ENCODE data around the gene CYP21A2. TPM values are rescaled to one million over a fixed set of nuclear protein-coding genes. Genes with fewer than 3 reads are reported as not detected.

CYP21A2 gene
- total and polyA plus RNA-seq, 2 donors (not counting 1 experiment from before 2014, with no cell fraction given): not detected

GRCh38 chr6:32068867-32069266 is 30.7 kb downstream of the CYP21A2 start:
- Histone ChIP-seq H2AFZ (ENCODE audit: low read length) (no peak overlapping the region), H3K4me1 (ENCODE audit: control insufficient read depth, extremely low read depth, insufficient read depth, low read length) (no peaks in the 10 kb centered on the region), H3K9me3 (ENCODE audit: control insufficient read depth, insufficient read depth, low read depth, low read length) (no peaks in the 10 kb centered on the region), H3K4me3 (replicated peaks in 1 of 4; ENCODE audit: control extremely low read depth in 1 of 4, insufficient read depth in 1 of 4, low read depth in 3 of 4, low read length in 4 of 4) (no peak overlapping the region), H3K36me3 (ENCODE audit: control insufficient read depth, insufficient read depth, low read length) (peaks cover 1% of the 10 kb centered on the region), H3K79me2 (ENCODE audit: control insufficient read depth, insufficient read depth, low read length) (no peaks in the 10 kb centered on the region), H3K9ac (ENCODE audit: insufficient read depth, low read length) (no peak overlapping the region), H4K20me1 (ENCODE audit: control insufficient read depth, extremely low read depth, insufficient read depth, low read length) (no peaks in the 10 kb centered on the region), H3K4me2 (ENCODE audit: extremely low read depth, insufficient read depth, low read length) (no peak overlapping the region), H3K27me3 (ENCODE audit: control insufficient read depth, insufficient read depth, low read length) (no peaks in the 10 kb centered on the region), H3K27ac (ENCODE audit: insufficient read depth, low read length) (no peak overlapping the region)
- TF ChIP-seq EZH2 (IDR thresholded peaks at IDR 0.05; ENCODE audit: low read length, missing control alignments): no peak
- DNase-seq (ENCODE audit: low read depth in 2 of 2): no peak

- Histone ChIP-seq H3K79me2 (ENCODE audit: control insufficient read depth, insufficient read depth, low read length) (no peaks in the 10 kb centered on the region), H3K9ac (ENCODE audit: insufficient read depth, low read length) (no peak overlapping the region), H4K20me1 (ENCODE audit: control insufficient read depth, extremely low read depth, insufficient read depth, low read length) (no peaks in the 10 kb centered on the region), H3K27me3 (ENCODE audit: control insufficient read depth, insufficient read depth, low read length) (no peaks in the 10 kb centered on the region), H3K27ac (ENCODE audit: insufficient read depth, low read length) (no peak overlapping the region), H3K4me3 (replicated peaks in 1 of 4; ENCODE audit: control extremely low read depth in 1 of 4, insufficient read depth in 1 of 4, low read depth in 3 of 4, low read length in 4 of 4) (no peak overlapping the region), H3K36me3 (ENCODE audit: control insufficient read depth, insufficient read depth, low read length) (peaks cover 1% of the 10 kb centered on the region), H2AFZ (ENCODE audit: low read length) (no peak overlapping the region), H3K4me2 (ENCODE audit: extremely low read depth, insufficient read depth, low read length) (no peak overlapping the region), H3K9me3 (ENCODE audit: control insufficient read depth, insufficient read depth, low read depth, low read length) (no peaks in the 10 kb centered on the region), H3K4me1 (ENCODE audit: control insufficient read depth, extremely low read depth, insufficient read depth, low read length) (no peaks in the 10 kb centered on the region)
- no peak for DNase-seq (ENCODE audit: low read depth in 2 of 2)
- TF ChIP-seq, protein P1, sequence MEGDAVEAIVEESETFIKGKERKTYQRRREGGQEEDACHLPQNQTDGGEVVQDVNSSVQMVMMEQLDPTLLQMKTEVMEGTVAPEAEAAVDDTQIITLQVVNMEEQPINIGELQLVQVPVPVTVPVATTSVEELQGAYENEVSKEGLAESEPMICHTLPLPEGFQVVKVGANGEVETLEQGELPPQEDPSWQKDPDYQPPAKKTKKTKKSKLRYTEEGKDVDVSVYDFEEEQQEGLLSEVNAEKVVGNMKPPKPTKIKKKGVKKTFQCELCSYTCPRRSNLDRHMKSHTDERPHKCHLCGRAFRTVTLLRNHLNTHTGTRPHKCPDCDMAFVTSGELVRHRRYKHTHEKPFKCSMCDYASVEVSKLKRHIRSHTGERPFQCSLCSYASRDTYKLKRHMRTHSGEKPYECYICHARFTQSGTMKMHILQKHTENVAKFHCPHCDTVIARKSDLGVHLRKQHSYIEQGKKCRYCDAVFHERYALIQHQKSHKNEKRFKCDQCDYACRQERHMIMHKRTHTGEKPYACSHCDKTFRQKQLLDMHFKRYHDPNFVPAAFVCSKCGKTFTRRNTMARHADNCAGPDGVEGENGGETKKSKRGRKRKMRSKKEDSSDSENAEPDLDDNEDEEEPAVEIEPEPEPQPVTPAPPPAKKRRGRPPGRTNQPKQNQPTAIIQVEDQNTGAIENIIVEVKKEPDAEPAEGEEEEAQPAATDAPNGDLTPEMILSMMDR (conservative IDR thresholded peaks at IDR 0.05 in 1 of 2, IDR thresholded peaks at IDR 0.05 in 1 of 2; ENCODE audit: low read depth in 1 of 2, low read length in 2 of 2): no peak
- no peak for TF ChIP-seq EZH2 (IDR thresholded peaks at IDR 0.05; ENCODE audit: low read length, missing control alignments)
These were observed 31.2 kb downstream of the CYP21A2 start for GRCh38 chr6:32069460-32069859.

DNA sequence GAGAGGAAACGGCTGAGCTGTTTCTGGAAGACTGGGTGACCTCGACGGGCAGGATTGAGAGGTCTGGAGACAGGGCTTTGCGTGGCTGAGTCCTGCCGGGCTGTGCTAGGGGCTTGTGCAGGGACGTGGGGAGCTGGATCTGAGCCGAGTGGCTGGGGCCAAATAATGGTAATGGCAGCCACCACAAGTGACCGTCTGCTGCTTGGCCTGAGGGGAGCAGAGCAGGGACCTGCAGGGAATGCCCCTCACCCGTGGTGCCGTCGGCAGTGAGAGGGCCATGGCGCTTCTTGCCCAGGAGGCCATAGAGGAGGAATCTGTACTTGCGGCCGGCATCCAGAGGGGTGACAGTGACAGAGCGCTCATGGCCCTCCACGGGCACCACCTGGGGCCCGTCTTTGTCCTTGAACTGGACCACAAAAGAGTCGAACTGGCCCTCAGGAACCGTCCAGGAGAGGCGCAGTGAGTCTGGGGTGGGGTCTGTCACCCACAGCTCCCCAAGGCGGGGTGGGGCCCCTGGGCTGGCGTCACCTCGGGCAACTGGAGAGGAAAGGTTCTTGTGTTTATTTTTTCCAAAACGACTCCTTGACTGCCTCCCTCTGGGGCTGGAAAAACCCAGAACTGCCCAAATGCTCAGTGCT is 31.8 kb downstream of the CYP21A2 start:
- Histone ChIP-seq H3K36me3 (ENCODE audit: control insufficient read depth, insufficient read depth, low read length) (peaks cover 1% of the 10 kb centered on the region), H3K4me3 (replicated peaks in 1 of 4; ENCODE audit: control extremely low read depth in 1 of 4, insufficient read depth in 1 of 4, low read depth in 3 of 4, low read length in 4 of 4) (no peak overlapping the region), H3K27me3 (ENCODE audit: control insufficient read depth, insufficient read depth, low read length) (no peaks in the 10 kb centered on the region), H3K9me3 (ENCODE audit: control insufficient read depth, insufficient read depth, low read depth, low read length) (no peaks in the 10 kb centered on the region), H3K4me2 (ENCODE audit: extremely low read depth, insufficient read depth, low read length) (no peak overlapping the region), H3K9ac (ENCODE audit: insufficient read depth, low read length) (no peak overlapping the region), H3K27ac (ENCODE audit: insufficient read depth, low read length) (no peak overlapping the region), H3K4me1 (ENCODE audit: control insufficient read depth, extremely low read depth, insufficient read depth, low read length) (no peaks in the 10 kb centered on the region), H2AFZ (ENCODE audit: low read length) (no peak overlapping the region), H3K79me2 (ENCODE audit: control insufficient read depth, insufficient read depth, low read length) (no peaks in the 10 kb centered on the region), H4K20me1 (ENCODE audit: control insufficient read depth, extremely low read depth, insufficient read depth, low read length) (no peaks in the 10 kb centered on the region)
- no peak for TF ChIP-seq EZH2 (IDR thresholded peaks at IDR 0.05; ENCODE audit: low read length, missing control alignments)
- TF ChIP-seq, protein P1 (conservative IDR thresholded peaks at IDR 0.05 in 1 of 2, IDR thresholded peaks at IDR 0.05 in 1 of 2; ENCODE audit: low read depth in 1 of 2, low read length in 2 of 2): no peak
- DNase-seq (ENCODE audit: low read depth in 2 of 2): no peak
